DOHH2 (cell line): ENCODE measurements around the gene LRRC61.

Source experiments
- H3F3A ChIP-seq: fragments of 200-600 bp; sonication (generic), shearing (Covaris generic); 2 replicates; pipeline ENCODE4 v1.6.0; 2016; ENCODE audit warnings: antibody characterized with exemption, mild to moderate bottlenecking; ENCODE audit not compliant: control insufficient read depth, insufficient read depth
- H3K27ac ChIP-seq: fragments of 200-600 bp; sonication (generic); 2 replicates; pipeline ENCODE4 v1.5.1; 2014; ENCODE audit warnings: low read depth, mild to moderate bottlenecking, low read length, moderate library complexity
- H3K27me3 ChIP-seq: fragments of 200-600 bp; sonication (generic); 2 replicates; pipeline ENCODE4 v1.6.1; 2014; ENCODE audit warnings: mild to moderate bottlenecking, low read length, mixed read lengths; ENCODE audit not compliant: control insufficient read depth
- H3K36me3 ChIP-seq: fragments of 200-600 bp; sonication (generic); 2 replicates; pipeline ENCODE4 v1.6.1; 2014; ENCODE audit warnings: mild to moderate bottlenecking, low read length, moderate library complexity, mixed read lengths; ENCODE audit not compliant: control insufficient read depth
- H3K4me1 ChIP-seq: fragments of 200-600 bp; sonication (generic); 2 replicates; pipeline ENCODE4 v1.6.1; 2014; ENCODE audit warnings: mild to moderate bottlenecking, low read length, mixed read lengths; ENCODE audit not compliant: control insufficient read depth
- H3K4me2 ChIP-seq: fragments of 200-600 bp; sonication (generic); 2 replicates; pipeline ENCODE4 v1.6.0; 2014; ENCODE audit warnings: mild to moderate bottlenecking, low read length, moderate library complexity
- H3K4me3 ChIP-seq: fragments of 200-600 bp; sonication (generic); 2 replicates; pipeline ENCODE4 v1.5.1; 2014; ENCODE audit warnings: mild to moderate bottlenecking, low read length, mixed read lengths
- H3K79me2 ChIP-seq: fragments of 200-600 bp; sonication (generic); 2 replicates; pipeline ENCODE4 v1.6.1; 2014; ENCODE audit warnings: mild to moderate bottlenecking, low read length, mixed read lengths; ENCODE audit not compliant: control insufficient read depth
- H3K9me2 ChIP-seq: fragments of 200-600 bp; sonication (generic); replicated peaks from 2 replicates; pipeline ENCODE4 v1.6.1; 2014; ENCODE audit warnings: mild to moderate bottlenecking, low read length, mixed read lengths; ENCODE audit not compliant: control insufficient read depth
- H3K9me3 ChIP-seq: fragments of 200-600 bp; sonication (generic); 2 replicates; pipeline ENCODE4 v1.6.1; 2014; ENCODE audit warnings: antibody characterized with exemption, low read length, mixed read lengths; ENCODE audit not compliant: control insufficient read depth, insufficient read depth
- H4K20me1 ChIP-seq: fragments of 200-600 bp; sonication (generic); 2 replicates; pipeline ENCODE4 v1.6.0; 2014; ENCODE audit warnings: low read depth, mild to moderate bottlenecking, antibody characterized with exemption, low read length, moderate library complexity; ENCODE audit not compliant: control insufficient read depth, insufficient read depth
- EZH2phosphoT487 ChIP-seq: fragments of 200-600 bp; sonication (generic); IDR thresholded peaks from 2 replicates; pipeline ENCODE4 v1.6.1; 2017; ENCODE audit warnings: borderline replicate concordance, mild to moderate bottlenecking, antibody characterized with exemption, low read length, moderate library complexity, mixed read lengths
- TF ChIP-seq, protein P1 (sequence below): fragments of 200-600 bp; sonication (generic); IDR thresholded peaks from one replicate; pipeline ENCODE4 v1.5.1; 2014; ENCODE audit warnings: antibody characterized with exemption, mild to moderate bottlenecking, low read depth, low read length; ENCODE audit not compliant: poor library complexity, severe bottlenecking

Gene LRRC61

DNA sequence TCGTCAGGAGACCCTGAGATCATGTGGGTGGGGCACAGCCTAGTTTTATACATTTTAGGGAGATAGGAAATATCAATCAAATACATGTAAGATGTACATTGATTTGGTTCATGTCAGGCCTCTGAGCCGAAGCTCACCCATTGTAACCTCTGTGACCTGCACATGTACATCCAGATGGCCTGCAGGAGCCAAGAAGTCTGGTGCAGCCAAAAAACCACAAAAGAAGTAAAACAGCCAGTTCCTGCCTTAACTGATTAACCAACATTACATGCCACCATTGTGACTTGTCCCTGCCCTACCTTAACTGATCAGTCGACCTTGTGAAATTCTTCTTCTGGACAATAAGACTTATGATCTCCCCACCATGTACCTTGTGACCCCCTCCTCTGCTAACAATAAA lies 16.0 kb upstream of the LRRC61 start:
- Histone ChIP-seq H3K4me3 (no peak overlapping the region), H3K27ac (no peak overlapping the region), H3K79me2 (no peaks in the 10 kb centered on the region), H3K9me2 (no peaks in the 10 kb centered on the region), H3K4me2 (no peak overlapping the region), H4K20me1 (no peaks in the 10 kb centered on the region; the same call in 1 of the 2 replicates), H3K27me3 (0 out of 2 replicates have a peak, but pooled peaks cover 3% of the 10 kb centered on the region), H3F3A (no peaks in the 10 kb centered on the region), H3K4me1 (no peaks in the 10 kb centered on the region), H3K36me3 (no peaks in the 10 kb centered on the region), H3K9me3 (no peaks in the 10 kb centered on the region)
- TF ChIP-seq, protein P1, sequence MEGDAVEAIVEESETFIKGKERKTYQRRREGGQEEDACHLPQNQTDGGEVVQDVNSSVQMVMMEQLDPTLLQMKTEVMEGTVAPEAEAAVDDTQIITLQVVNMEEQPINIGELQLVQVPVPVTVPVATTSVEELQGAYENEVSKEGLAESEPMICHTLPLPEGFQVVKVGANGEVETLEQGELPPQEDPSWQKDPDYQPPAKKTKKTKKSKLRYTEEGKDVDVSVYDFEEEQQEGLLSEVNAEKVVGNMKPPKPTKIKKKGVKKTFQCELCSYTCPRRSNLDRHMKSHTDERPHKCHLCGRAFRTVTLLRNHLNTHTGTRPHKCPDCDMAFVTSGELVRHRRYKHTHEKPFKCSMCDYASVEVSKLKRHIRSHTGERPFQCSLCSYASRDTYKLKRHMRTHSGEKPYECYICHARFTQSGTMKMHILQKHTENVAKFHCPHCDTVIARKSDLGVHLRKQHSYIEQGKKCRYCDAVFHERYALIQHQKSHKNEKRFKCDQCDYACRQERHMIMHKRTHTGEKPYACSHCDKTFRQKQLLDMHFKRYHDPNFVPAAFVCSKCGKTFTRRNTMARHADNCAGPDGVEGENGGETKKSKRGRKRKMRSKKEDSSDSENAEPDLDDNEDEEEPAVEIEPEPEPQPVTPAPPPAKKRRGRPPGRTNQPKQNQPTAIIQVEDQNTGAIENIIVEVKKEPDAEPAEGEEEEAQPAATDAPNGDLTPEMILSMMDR: no peak
- TF ChIP-seq EZH2phosphoT487: no peak

DNA sequence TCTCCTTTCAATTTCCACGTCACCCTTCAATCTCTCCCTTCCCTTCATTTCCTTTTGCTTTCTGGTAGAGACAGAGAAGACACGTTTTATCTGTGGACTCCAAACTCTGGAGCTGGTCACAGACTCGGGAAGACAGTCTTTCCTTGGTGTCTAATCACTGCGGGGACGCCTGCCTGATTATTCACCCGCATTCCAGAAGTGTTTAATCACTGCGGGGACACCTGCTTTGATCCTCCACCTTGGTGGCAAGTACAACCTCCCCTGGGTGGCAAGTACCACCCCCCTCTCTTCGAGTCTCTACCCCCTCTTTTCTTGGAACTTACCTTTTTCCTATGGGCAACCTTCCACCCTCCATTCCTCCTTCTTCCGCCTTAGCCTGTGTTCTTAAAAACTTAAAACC lies 15.3 kb upstream of the LRRC61 start:
- TF ChIP-seq, protein P1: no peak
- no peak for TF ChIP-seq EZH2phosphoT487
- H3K79me2 ChIP-seq: no peaks in the 10 kb centered on the region
- 0 out of 2 replicates have a peak, but pooled peaks cover 3% of the 10 kb centered on the region for H3K27me3 ChIP-seq
- no peaks in the 10 kb centered on the region for H3K9me2 ChIP-seq
- no peaks in the 10 kb centered on the region for H3K9me3 ChIP-seq
- H3K4me3 ChIP-seq: no peak overlapping the region
- H3K27ac ChIP-seq: no peak overlapping the region
- no peaks in the 10 kb centered on the region for H3K36me3 ChIP-seq
- no peaks in the 10 kb centered on the region for H3F3A ChIP-seq
- H4K20me1 ChIP-seq: no peaks in the 10 kb centered on the region; the same call in 1 of the 2 replicates
- no peaks in the 10 kb centered on the region for H3K4me1 ChIP-seq
- no peak overlapping the region for H3K4me2 ChIP-seq

DNA sequence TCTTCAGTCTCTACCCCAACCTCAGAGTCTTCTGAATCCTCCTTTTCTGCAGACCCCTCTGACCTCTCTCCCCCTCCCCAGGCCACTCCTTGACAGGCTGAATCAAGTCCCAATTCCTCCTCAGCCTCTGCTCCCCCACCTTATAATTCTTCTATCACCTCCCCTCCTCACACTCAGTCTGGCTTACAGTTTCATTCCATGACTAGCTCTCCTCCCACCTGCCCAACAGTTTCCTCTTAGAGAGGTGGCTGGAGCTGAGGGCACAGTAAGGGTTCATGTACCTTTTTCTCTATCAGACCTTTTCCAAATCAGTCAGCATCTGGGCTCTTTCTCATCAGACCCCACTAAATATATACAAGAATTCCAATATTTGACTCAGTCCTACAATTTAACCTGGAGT lies 14.6 kb upstream of the LRRC61 start:
- no peaks in the 10 kb centered on the region for H3K9me3 ChIP-seq
- no peaks in the 10 kb centered on the region; the same call in 1 of the 2 replicates for H4K20me1 ChIP-seq
- TF ChIP-seq, protein P1: no peak
- no peak for TF ChIP-seq EZH2phosphoT487
- H3K27me3 ChIP-seq: 0 out of 2 replicates have a peak, but pooled peaks cover 3% of the 10 kb centered on the region
- no peaks in the 10 kb centered on the region for H3K79me2 ChIP-seq
- H3K4me3 ChIP-seq: no peak overlapping the region
- no peaks in the 10 kb centered on the region for H3F3A ChIP-seq
- H3K9me2 ChIP-seq: no peaks in the 10 kb centered on the region
- no peaks in the 10 kb centered on the region for H3K36me3 ChIP-seq
- no peak overlapping the region for H3K4me2 ChIP-seq
- H3K4me1 ChIP-seq: no peaks in the 10 kb centered on the region
- H3K27ac ChIP-seq: no peak overlapping the region

DNA sequence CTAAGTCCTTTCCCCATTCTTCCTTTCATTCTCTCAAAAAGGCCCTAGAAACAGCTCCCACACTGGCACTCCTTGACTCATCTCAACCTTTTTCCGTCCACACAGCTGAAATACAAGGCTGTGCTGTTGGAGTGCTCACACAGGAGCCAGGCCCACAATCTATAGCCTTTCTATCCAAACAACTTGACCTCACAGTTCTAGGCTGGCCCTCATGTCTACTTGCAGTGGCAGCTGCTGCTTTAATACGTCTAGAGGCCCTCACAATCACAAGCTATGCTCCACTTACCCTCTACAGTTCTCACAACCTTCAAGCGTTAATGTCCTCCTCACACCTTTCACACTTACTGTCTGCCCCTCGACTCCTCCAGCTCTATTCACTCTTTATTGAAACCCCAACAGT lies 12.0 kb upstream of the LRRC61 start:
- Histone ChIP-seq H3K79me2 (no peaks in the 10 kb centered on the region), H3K4me2 (no peak overlapping the region), H3K9me2 (no peaks in the 10 kb centered on the region), H3F3A (no peaks in the 10 kb centered on the region), H4K20me1 (no peaks in the 10 kb centered on the region; the same call in 1 of the 2 replicates), H3K9me3 (no peaks in the 10 kb centered on the region), H3K36me3 (no peaks in the 10 kb centered on the region), H3K4me1 (no peaks in the 10 kb centered on the region), H3K4me3 (no peak overlapping the region), H3K27me3 (0 out of 2 replicates have a peak, but pooled peaks cover 3% of the 10 kb centered on the region), H3K27ac (no peak overlapping the region)
- TF ChIP-seq EZH2phosphoT487: no peak
- TF ChIP-seq, protein P1: no peak
